HL-60 (cell line): ENCODE data around the gene CFAP74.

Experiments
- CTCF ChIP-seq: IDR thresholded peaks from one replicate; pipeline ENCODE4 v1.5.1; 2011; ENCODE audit warnings: low read length, control low read depth, inconsistent platforms; ENCODE audit not compliant: insufficient read depth
- POLR2AphosphoS5 ChIP-seq: IDR thresholded peaks from 2 replicates; pipeline ENCODE4 v1.6.1; 2012; ENCODE audit warnings: low read depth
- REST ChIP-seq: IDR thresholded peaks from 2 replicates; pipeline ENCODE4 v1.6.1; 2012; ENCODE audit warnings: low read depth; ENCODE audit not compliant: insufficient replicate concordance

GRCh38 chr1:2009101-2010053 is 5.8 kb upstream of the CFAP74 start:
- TF ChIP-seq REST = no peak
- TF ChIP-seq POLR2AphosphoS5 = no peak
- no peak for TF ChIP-seq CTCF
